ENCODE data around the gene SLC25A51. TPM values are rescaled to one million over a fixed set of nuclear protein-coding genes. Genes with fewer than 3 reads are reported as not detected.

SLC25A51 gene
- total RNA-seq, 3 donors from 2014 or later, result 20.6 to 32.2 (median 22.4) TPM

GRCh38 chr9:37870081-37870798 is 33.7 kb downstream of the SLC25A51 start:
- no peaks in the 10 kb centered on the region for H3K36me3 ChIP-seq (ENCODE audit: low read depth)
- H3K4me1 ChIP-seq (ENCODE audit: low read depth), result no peaks in the 10 kb centered on the region
- intact Hi-C loops (cut with DNase I, micrococcal nuclease), result no loop called here
- ATAC-seq (no peak), DNase-seq (no peak)
- no peak overlapping the region for H3K4me3 ChIP-seq
- no peak for TF ChIP-seq CTCF (IDR thresholded peaks at IDR 0.05)
- H3K9me3 ChIP-seq, result no peaks in the 10 kb centered on the region

GRCh38 chr9:37862530-37862929 is 41.4 kb downstream of the SLC25A51 start:
- no peak for TF ChIP-seq CTCF (IDR thresholded peaks at IDR 0.05)
- Histone ChIP-seq H3K9me3 (no peaks in the 10 kb centered on the region), H3K36me3 (ENCODE audit: low read depth) (no peaks in the 10 kb centered on the region), H3K4me3 (no peak overlapping the region), H3K4me1 (ENCODE audit: low read depth) (no peaks in the 10 kb centered on the region)
- intact Hi-C loops (cut with DNase I, micrococcal nuclease), result no loop called here
- DNase-seq (no peak), ATAC-seq (no peak)

GRCh38 chr9:37859043-37859442 is 44.9 kb downstream of the SLC25A51 start:
- TF ChIP-seq CTCF (IDR thresholded peaks at IDR 0.05), result no peak
- intact Hi-C loops (cut with DNase I, micrococcal nuclease), result no loop called here
- Histone ChIP-seq H3K36me3 (ENCODE audit: low read depth) (no peaks in the 10 kb centered on the region), H3K9me3 (no peaks in the 10 kb centered on the region), H3K4me1 (ENCODE audit: low read depth) (no peaks in the 10 kb centered on the region), H3K4me3 (no peak overlapping the region)
- no peak for ATAC-seq
- DNase-seq, result no peak

GRCh38 chr9:37856551-37856950 is 47.4 kb downstream of the SLC25A51 start:
- no peak for ATAC-seq
- no peak for TF ChIP-seq CTCF (IDR thresholded peaks at IDR 0.05)
- Histone ChIP-seq H3K9me3 (no peaks in the 10 kb centered on the region), H3K4me3 (no peak overlapping the region), H3K4me1 (ENCODE audit: low read depth) (no peaks in the 10 kb centered on the region), H3K36me3 (ENCODE audit: low read depth) (no peaks in the 10 kb centered on the region)
- DNase-seq, result no peak
- intact Hi-C loops (cut with DNase I, micrococcal nuclease), result no loop called here

- no peaks in the 10 kb centered on the region for H3K9me3 ChIP-seq
- ATAC-seq (no peak), DNase-seq (no peak)
- H3K36me3 ChIP-seq (ENCODE audit: low read depth), result no peaks in the 10 kb centered on the region
- no peak overlapping the region for H3K4me3 ChIP-seq
- H3K4me1 ChIP-seq (ENCODE audit: low read depth), result no peaks in the 10 kb centered on the region
- no peak for TF ChIP-seq CTCF (IDR thresholded peaks at IDR 0.05)
- intact Hi-C loops (cut with DNase I, micrococcal nuclease), result no loop called here
Observed at GRCh38 chr9:37852222-37852621, 51.7 kb downstream of the SLC25A51 start.

Data from mucosa of descending colon (tissue), 3 donors.